Stimulated activated CD8-positive, alpha-beta memory T cell treated with anti-CD3 and anti-CD28 coated beads, Interleukin-2, amount 100 ng/mL, for 48 hours (primary cell): ENCODE measurements around the gene TMEM164.
"Not testable (repeated sequence)": the region's sequence is repeated elsewhere in the genome, so short reads cannot be mapped to it uniquely, and the experiment has no call there.

Experiments
- DNase-seq, 2 donors: peaks; one replicate each; pipeline ENCODE4 v3.0.0-alpha.2; 2020; ENCODE audit warnings: low read depth in 2 of 2

Gene TMEM164

GRCh38 chrX:110132450-110133114, 129.7 kb downstream of the TMEM164 start:
- no peak for DNase-seq

GRCh38 chrX:110133735-110134370, 130.9 kb downstream of the TMEM164 start:
- DNase-seq = no peak

GRCh38 chrX:110135618-110136017, 132.7 kb downstream of the TMEM164 start:
- no peak for DNase-seq

GRCh38 chrX:110136136-110136535, 133.2 kb downstream of the TMEM164 start:
- no peak for DNase-seq

GRCh38 chrX:110138557-110138956, 135.6 kb downstream of the TMEM164 start:
- no peak for DNase-seq

GRCh38 chrX:110139172-110139571, 136.3 kb downstream of the TMEM164 start:
- no peak for DNase-seq

- no peak for DNase-seq
Observed at GRCh38 chrX:110142096-110142495, 139.2 kb downstream of the TMEM164 start.

GRCh38 chrX:110143454-110144210, 140.7 kb downstream of the TMEM164 start:
- no peak for DNase-seq

- DNase-seq = no peak
Observed at GRCh38 chrX:110145311-110145710, 142.4 kb downstream of the TMEM164 start.

- no peak for DNase-seq
Observed at GRCh38 chrX:110145854-110146253, 142.9 kb downstream of the TMEM164 start.

GRCh38 chrX:110146521-110146920, 143.6 kb downstream of the TMEM164 start:
- DNase-seq = no peak

- DNase-seq = no peak
Observed at GRCh38 chrX:110153244-110153643, 150.3 kb downstream of the TMEM164 start.

GRCh38 chrX:110153896-110154295, 151.0 kb downstream of the TMEM164 start:
- DNase-seq = no peak

- not testable (repeated sequence) for DNase-seq
Observed at GRCh38 chrX:110154328-110154727, 151.4 kb downstream of the TMEM164 start.

GRCh38 chrX:110155759-110156158, 152.8 kb downstream of the TMEM164 start:
- no peak for DNase-seq

- no peak for DNase-seq
Observed at GRCh38 chrX:110156167-110156754, 153.3 kb downstream of the TMEM164 start.

- DNase-seq = no peak
Observed at GRCh38 chrX:110157444-110157843, 154.5 kb downstream of the TMEM164 start.

GRCh38 chrX:110159235-110159634, 156.3 kb downstream of the TMEM164 start:
- no peak for DNase-seq

GRCh38 chrX:110159865-110160264, 157.0 kb downstream of the TMEM164 start:
- no peak for DNase-seq

GRCh38 chrX:110161361-110161686, 158.4 kb downstream of the TMEM164 start:
- no peak for DNase-seq

- no peak for DNase-seq
Observed at GRCh38 chrX:110162131-110162530, 159.2 kb downstream of the TMEM164 start.

- DNase-seq = no peak
Observed at GRCh38 chrX:110162867-110163266, 160.0 kb downstream of the TMEM164 start.

GRCh38 chrX:110163488-110163887, 160.6 kb downstream of the TMEM164 start:
- DNase-seq = no peak
